ENCODE results near the gene P2RX7.

Gene P2RX7

DNA sequence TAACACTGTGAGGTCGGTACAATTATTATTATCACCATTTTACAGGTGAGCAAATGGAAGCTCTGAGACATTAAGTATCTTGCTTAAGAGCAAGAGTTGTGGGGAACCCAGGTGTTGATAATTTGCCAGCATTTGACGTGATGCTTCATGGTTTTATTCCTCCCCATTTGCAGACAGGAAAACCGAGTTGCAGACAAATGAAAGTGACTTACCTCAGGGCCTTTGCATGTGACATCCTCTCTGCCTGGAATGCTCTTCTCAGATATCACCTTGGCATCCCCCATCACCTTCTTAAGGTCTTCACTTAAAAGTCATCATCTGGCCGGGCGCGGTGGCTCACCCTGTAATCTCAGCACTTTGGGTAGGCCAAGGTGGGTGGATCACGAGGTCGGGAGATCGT, 21.0 kb upstream of the P2RX7 start:
- DNase-seq: no peak

- DNase-seq: no peak
Measured at GRCh38 chr12:121112496-121112895, 20.2 kb upstream of the P2RX7 start.

- DNase-seq: no peak
Measured at GRCh38 chr12:121113057-121113456, 19.6 kb upstream of the P2RX7 start.

- DNase-seq: no peak
Measured at GRCh38 chr12:121114019-121114639, 18.5 kb upstream of the P2RX7 start.

DNA sequence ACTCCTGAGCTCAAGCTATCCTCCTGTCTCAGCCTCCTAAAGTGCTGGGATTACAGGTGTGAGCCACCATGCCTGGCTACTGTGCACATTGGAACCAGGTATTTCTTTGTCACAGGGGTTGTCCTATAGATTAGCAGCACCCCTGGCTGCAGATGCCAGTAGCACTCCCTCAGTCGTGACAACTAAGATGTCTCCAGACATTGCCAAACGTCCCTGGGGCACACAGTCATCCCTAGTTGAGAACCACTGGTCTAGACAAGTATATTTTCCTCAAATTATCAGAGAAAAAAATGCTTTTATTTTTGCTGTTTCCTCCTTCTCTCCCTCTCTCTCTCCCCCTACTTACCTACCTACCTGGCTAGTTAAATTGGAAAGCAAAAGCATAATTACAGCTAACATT, 17.9 kb upstream of the P2RX7 start:
- DNase-seq: no peak

DNA sequence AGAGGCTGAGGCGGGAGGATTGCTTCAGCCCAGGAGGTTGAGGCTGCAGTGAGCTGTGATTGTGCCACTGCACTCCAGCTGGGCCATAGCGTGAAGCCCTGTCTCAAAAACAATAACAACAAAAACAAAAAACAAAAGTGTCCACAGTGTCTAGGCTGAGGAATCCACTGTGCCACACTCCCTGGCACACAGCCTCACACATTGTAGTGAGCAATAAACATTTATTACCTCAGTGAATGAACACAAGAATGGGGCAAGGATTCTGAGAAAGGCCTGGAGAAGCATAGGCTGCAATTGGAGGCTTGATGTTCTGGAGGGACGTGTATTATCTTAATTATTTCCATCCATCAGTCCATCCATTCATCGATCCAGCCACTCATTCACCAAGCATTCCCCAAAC, 17.1 kb upstream of the P2RX7 start:
- no peak for DNase-seq

DNA sequence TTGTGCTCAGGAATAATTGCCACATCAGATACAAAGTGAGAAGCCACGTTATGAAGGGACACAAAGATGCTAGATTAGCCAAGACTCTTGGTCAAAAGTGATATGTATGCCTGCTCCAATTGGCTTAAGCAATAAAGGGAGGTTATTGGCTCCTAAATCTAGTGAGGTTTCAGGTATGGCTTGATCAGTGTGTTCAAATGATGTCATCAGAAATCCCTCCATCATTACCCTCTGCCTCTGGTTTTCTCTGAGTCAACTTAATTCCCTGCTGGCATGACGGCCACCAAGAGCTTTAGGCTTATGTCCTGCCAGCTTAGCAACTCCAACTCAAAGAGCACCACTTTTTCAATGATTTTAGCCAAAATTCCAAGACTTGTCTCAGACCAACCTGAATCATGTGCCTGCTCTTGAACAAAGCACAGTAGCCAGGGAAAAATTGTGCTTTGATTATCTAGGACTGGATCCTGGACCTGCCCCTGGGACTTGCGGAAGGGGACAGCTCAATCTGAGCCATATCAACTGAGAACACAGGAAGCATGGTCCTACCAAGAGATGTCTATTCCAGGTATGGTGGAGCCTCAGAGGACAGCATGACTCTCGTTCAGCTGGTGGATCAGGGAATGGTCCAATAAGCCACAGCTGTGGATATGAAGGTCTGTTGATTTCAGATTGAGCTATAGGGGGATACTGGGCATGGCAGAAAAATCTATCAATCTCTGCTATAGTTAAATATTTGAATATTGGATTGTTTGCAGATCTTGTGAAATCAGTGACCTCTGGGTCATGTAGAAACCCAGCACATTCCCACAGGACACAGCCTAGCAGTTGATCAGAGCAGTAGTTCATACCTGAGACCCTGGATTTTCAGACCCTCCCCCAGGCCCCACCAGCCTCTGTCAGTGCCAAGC, 16.1 kb upstream of the P2RX7 start:
- DNase-seq: no peak

DNA sequence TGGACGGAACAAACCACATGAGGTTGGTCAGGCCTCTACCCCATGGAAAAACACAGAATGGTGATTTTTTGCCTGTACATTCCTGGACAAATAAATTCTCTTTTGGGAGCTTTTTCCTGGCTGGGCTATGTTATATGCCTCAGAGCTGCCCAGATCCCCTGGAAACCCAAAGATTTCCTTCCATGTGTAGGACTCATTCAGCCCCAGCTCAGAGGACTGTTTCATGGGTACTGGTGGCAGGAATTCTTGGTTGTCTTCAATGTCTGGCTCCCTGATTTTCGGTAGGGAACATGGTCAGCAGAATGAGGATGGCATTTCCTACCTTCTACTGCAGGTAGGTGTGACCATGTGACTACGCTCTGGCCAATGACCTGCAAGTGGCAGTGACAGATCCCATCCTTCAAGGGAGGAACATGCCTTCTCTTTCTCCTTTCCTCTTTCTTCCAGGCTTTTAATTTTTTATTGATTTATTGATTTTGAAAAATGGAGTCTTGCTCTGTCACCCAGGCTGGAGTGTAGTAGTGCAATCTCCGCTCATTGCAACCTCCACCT, 15.4 kb upstream of the P2RX7 start:
- DNase-seq: no peak

GRCh38 chr12:121120323-121120722, 12.4 kb upstream of the P2RX7 start:
- DNase-seq: no peak

- DNase-seq: no peak
Measured at GRCh38 chr12:121120989-121121755, 11.5 kb upstream of the P2RX7 start.

DNA sequence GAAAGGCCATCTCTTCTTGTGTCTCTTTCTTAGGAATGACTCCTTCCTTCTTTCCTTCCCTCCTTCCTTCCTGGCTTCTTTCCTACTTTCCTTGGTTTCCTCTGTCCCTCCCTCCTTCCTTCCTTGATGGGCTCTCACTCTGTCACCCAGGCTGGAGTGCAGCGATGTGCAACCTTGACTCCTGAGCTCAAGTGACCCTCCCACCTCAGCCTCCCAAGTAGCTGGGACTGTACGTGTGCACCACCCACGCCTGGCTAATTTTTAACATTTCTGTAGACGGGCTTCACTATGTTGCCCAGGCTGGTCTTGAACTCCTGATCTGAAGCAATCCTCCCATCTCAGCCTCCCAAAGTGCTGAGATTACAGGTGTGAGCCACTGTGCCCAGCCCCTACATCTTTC, 10.9 kb upstream of the P2RX7 start:
- DNase-seq: no peak

DNA sequence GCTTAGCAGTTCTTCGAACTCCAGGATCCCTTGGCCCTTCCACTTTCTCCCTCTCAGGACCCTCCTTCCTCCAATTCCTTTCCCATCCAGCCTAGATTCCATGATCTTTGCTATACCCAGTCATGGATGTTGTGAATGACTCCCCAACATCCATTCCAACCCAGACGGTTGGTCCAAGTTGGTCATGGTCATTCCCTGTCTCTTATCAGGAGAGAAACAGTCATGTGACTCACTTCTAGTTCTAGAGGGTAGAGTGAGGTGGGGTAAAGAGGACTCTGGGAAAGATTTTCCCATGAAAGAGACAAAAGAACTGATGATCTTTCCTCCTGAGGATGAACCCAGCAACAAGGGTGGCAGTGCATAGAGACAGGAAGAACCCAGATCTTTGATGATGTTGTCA, 9.2 kb upstream of the P2RX7 start:
- no peak for DNase-seq

GRCh38 chr12:121124402-121125109, 8.1 kb upstream of the P2RX7 start:
- DNase-seq: no peak

DNA sequence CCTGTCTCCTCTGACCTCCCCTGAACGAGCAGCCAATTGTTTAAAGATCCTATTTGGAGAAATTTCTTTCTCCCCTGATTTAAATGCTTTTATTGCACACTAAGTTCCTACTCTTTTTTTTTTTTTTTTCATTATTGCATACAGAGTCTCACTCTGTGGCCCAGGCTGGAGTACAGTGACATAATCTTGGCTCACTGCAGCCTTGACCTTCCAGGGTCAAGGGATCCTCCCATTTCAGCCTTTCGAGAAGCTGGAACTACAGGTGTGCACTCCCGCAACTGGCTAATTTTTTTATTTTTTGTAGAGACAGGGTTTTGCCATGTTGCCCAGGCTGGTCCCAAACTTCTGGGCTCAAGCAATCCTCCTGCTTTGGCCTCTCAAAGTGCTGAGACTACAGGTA, 5.2 kb upstream of the P2RX7 start:
- DNase-seq: no peak

DNA sequence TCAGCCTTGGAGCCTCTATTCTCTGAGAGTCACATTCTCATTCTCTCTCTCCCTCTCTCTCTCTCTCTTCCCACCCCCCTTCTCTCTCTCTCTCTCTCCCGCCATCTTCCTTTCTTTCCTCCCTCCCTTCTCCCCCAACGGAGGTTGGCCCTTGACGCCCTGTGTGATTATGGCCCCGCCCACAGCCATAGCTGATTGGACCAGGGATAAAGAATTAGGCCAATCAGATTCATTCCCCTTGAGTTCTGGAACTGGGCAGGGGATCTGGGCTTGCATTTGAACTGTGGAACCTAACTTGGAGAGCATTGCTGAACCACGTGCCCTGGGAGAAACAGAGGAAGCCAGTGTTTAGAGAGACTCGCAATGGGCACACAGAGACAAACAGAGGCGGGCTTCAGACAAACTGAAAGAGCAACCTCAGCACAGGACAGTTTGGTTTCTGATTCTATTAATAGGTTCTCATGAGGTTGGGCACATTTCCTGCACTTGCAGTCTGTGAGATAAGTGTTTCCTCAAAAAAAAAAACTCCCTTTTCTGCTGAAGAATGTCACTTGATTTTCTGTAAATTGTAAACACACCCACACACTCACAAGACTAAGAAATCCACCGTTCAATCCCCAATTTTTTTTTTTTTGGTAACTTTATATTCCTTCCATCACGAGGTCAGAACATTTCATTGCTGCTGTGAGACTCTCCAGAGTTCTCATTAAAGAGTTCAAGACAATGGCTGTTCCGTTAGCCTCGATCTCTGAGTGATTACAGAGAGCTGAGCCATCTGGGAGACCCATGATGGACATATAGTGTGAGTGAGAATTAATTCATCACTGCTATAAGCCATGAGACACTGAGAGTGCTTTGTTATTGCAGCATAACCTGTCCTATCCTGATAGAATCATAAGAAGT, 3.5 kb upstream of the P2RX7 start:
- DNase-seq: no peak

DNA sequence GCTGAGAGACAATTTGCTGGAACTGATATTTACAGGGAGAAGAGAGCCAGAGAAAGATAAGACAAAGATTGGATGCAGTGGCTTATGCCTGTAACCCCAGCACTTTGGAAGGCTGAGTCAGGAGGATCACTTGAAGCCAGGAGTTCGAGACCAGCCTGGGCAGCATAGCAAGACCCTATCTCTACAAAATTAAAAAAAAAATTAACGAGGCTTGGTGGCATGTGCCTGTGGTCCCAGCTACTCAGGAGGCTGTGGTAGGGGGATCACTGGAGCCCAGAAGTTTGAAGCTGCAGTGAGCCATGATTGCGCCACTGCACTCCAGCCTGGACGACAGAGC, 2.9 kb upstream of the P2RX7 start:
- DNase-seq: no peak

DNA sequence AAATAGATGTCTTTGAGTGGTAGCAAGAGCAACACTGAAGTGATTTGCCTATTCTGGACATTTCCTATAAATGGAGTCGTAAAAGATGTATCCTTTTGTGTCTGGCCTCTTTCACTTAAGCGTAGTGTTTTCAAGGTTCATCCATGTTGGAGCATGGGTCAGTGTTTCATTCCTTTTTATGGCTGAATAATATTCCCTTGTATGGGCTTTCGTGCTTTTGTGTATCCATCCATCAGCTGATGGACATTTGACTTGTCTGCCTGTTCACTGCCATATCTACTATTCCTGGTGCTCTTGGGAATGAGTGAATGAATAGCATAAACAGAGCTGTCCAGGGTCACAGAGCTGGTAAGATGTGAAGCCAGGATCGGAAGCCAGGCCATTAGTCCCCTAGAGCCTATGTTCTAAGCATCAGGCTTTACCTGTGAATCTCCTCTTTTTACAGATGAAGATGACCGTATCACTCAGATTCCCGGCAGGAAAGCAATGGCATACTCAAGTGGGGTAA, 1.8 kb upstream of the P2RX7 start:
- DNase-seq: no peak

DNA sequence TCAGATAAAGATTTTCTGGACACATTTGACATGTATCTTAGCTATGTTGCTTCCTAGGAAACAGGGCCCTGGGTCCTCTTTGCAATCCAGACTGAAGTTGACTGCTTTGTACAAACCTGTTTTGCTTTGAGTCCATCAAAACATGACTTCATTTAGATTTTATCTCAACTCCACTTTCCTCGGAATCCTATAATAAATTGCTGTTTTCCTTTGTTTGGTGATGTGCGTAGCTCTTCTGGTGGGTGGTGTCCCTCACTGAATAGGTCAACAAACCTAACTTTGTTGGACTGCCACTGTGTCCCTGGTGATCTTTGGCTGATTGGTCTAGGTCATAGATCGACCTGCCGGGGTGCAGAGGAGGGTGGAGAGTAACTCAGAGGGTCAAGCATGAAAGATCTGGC, 735 bp upstream of the P2RX7 start:
- no peak for DNase-seq

DNA sequence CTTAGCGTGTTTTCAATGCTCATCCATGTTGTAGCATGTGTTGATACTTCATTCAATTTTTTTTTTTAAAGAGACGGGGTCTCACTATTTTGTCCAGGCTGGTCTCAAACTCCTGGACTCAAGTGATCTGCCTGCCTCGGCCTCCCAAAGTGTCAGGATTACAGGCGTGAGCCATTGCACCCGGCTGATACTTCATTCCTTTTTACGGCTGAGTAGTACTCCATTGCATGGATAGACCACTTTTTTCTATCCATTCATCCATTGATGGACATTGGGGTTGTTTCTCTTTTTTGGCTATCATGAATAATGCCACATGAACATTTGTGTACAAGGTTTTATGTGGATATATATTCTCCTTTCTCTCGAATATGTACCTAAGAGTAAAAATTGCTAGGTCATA, 1.2 kb downstream of the P2RX7 start:
- DNase-seq: no peak

- no peak for DNase-seq
Measured at GRCh38 chr12:121135320-121135719, 2.6 kb downstream of the P2RX7 start.

DNA sequence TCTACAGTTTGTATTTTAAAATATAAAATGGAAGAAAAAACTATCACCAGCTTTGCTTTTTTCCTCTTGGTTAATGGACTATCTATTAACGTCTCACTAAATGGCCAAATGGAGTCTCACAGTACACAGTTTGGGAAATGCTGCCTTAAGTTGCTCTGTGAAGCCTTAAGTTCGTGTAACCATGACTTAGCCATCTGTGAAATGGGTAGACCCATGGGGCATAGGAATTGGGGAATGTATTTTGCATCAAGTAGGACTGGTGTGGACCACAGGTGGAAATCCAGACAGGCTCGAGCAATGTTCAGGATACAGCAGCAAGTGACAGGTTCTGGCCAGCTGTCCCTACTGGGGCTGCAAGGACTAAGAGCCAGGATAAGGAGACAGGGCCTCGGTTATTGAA, 4.8 kb downstream of the P2RX7 start:
- DNase-seq: no peak

DNA sequence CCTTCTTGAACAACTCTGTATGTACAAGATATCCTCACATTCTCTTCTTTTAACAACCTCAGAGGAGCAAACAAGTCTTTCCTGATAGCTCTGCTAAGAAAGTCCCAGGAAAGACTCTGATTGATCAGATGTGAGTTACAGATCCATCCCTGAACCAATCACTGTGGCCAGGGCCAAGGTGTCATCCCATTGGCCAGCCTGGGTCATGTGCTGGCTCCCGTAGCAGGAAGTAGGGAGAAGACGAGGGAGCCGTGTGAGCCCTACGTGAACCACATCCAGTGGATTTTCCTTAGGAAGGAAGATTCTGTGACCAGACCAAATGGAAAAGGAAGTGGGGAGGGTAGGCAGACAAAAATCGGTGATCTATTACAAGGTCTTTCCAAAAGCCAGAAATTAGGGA, 5.6 kb downstream of the P2RX7 start:
- no peak for DNase-seq

Data from NCI-H510A (cell line).